Esophagus muscularis mucosa (tissue), 4 donors: Measurements from ENCODE around the gene GRHL1.

Experiments used
- EP300 ChIP-seq: sonication (generic); formaldehyde crosslinking; IDR thresholded peaks from one replicate; pipeline ENCODE4 v1.6.1; 2017; ENCODE audit warnings: antibody characterized with exemption
- POLR2A ChIP-seq: fragments of 450-650 bp; IDR thresholded peaks from one replicate; pipeline ENCODE4 v1.6.1; 2017; ENCODE audit warnings: antibody characterized with exemption, moderate library complexity, mild to moderate bottlenecking, low read depth
- POLR2AphosphoS5 ChIP-seq, 2 donors: sonication (generic); formaldehyde crosslinking; IDR thresholded peaks; one replicate each; pipeline ENCODE4 v1.6.1; 2017; ENCODE audit warnings: antibody characterized with exemption in 2 of 2
- TF ChIP-seq, protein P1 (sequence below), 3 experiments: fragments of 200-600 bp in 2 of 3; fragments of 450-650 bp in 1 of 3; sonication (generic) in 2 of 3; IDR thresholded peaks; one replicate each; pipeline ENCODE4 v1.5.1; 2017 to 2019; ENCODE audit warnings: antibody characterized with exemption in 3 of 3, mild to moderate bottlenecking in 2 of 3, moderate library complexity in 1 of 3

DNA sequence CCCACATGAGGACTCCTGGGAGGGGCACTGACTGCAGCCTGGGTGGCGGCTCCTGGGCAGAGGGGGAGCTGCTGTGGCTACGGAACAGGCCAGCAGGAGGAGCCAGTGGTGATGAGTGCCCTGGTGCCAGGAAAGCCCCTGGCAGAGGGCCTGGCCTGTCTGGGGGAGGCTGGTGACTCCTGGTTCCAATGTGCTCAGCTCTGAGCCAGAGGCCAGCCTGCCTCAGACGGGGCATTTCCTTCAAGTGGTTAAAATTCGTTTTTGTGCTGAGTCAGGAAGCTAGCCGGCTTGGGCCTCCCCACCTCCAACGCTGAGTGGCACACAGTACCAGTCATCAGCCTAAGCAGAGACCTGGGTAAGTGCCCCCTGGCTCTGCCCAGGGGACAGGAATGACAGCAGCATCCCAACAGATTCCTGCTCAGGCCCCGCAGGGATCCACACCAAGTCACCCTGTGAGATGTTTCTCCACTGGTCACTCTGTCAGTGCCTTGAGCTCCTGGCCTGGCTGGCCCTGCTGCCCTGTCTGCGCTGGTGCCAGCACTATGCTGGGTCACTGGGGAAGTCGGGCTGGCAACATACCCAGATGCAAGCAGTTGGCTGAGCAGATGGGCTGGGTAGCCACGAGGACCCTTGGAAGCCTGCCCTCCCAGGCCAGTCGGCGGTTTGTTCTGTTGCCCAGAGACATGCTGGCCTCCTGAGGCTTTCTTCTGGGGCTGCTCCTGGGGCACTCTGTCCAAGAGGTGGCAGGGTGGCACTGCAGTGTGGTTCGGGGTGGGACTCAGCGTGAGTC, 84.8 kb downstream of the GRHL1 start:
- TF ChIP-seq, protein P1, sequence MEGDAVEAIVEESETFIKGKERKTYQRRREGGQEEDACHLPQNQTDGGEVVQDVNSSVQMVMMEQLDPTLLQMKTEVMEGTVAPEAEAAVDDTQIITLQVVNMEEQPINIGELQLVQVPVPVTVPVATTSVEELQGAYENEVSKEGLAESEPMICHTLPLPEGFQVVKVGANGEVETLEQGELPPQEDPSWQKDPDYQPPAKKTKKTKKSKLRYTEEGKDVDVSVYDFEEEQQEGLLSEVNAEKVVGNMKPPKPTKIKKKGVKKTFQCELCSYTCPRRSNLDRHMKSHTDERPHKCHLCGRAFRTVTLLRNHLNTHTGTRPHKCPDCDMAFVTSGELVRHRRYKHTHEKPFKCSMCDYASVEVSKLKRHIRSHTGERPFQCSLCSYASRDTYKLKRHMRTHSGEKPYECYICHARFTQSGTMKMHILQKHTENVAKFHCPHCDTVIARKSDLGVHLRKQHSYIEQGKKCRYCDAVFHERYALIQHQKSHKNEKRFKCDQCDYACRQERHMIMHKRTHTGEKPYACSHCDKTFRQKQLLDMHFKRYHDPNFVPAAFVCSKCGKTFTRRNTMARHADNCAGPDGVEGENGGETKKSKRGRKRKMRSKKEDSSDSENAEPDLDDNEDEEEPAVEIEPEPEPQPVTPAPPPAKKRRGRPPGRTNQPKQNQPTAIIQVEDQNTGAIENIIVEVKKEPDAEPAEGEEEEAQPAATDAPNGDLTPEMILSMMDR (IDR thresholded peaks at IDR 0.05), result peak; percentile 52 to 69 (median 64)
- TF ChIP-seq POLR2AphosphoS5 (IDR thresholded peaks at IDR 0.05) (peak; percentile 24 to 54), EP300 (no peak), POLR2A (no peak)
